Lung (tissue), 12 donors: Measurements from ENCODE around the gene OR51D1. TPM values are rescaled to one million over a fixed set of nuclear protein-coding genes. Genes with fewer than 3 reads are reported as not detected.

Experiments used
- ATAC-seq: fragments of 200-7000 bp; cut with Tn5 transposase; one replicate; pipeline ENCODE4 v1.9.1; 2020; ENCODE audit warnings: moderate number of reproducible peaks; ENCODE audit not compliant: insufficient read depth, low FRiP score
- DNase-seq, 3 donors: peaks; one replicate each; pipeline ENCODE4 v3.0.0-alpha.2; 2013 to 2017
- H3K27ac ChIP-seq, 2 donors: one replicate each; pipeline ENCODE4 v1.5.1; 2013; ENCODE audit warnings: mild to moderate bottlenecking in 2 of 2, moderate library complexity in 2 of 2, control low read depth in 1 of 2, inconsistent platforms in 1 of 2, low read depth in 1 of 2, low read length in 1 of 2
- H3K27me3 ChIP-seq, 3 donors: one replicate each; pipeline ENCODE4 v1.5.1; 2013; ENCODE audit warnings: low read length in 2 of 3; ENCODE audit not compliant: control insufficient read depth in 3 of 3, insufficient read depth in 3 of 3
- H3K36me3 ChIP-seq, 4 donors: one replicate each; pipeline ENCODE4 v1.5.1; 2013; ENCODE audit warnings: low read length in 4 of 4, mild to moderate bottlenecking in 1 of 4, moderate library complexity in 1 of 4; ENCODE audit not compliant: control insufficient read depth in 4 of 4, insufficient read depth in 4 of 4
- H3K4me1 ChIP-seq, 5 donors: one replicate each; pipeline ENCODE4 v1.5.1; 2013; ENCODE audit warnings: low read length in 5 of 5, mild to moderate bottlenecking in 2 of 5, moderate library complexity in 1 of 5; ENCODE audit not compliant: control insufficient read depth in 5 of 5, insufficient read depth in 5 of 5
- H3K4me3 ChIP-seq: one replicate; pipeline ENCODE4 v1.5.1; 2013; ENCODE audit warnings: mild to moderate bottlenecking, control low read depth, moderate library complexity
- H3K9ac ChIP-seq, 2 donors: one replicate each; pipeline ENCODE4 v1.5.1; 2013; ENCODE audit warnings: low read length in 2 of 2, control low read depth in 1 of 2; ENCODE audit not compliant: insufficient read depth in 1 of 2
- H3K9me3 ChIP-seq, 4 donors: one replicate each; pipeline ENCODE4 v1.5.1; 2013; ENCODE audit warnings: low read length in 3 of 4, mild to moderate bottlenecking in 1 of 4, moderate library complexity in 1 of 4; ENCODE audit not compliant: control insufficient read depth in 4 of 4, insufficient read depth in 3 of 4
- WGBS, 2 donors: extraction: QIAGEN DNeasy Blood & Tissue Kit; methylation state at CpG; one replicate each; pipeline ENCODE4 v1.1.7; 2013; 5-methylcytosine and 5-hydroxymethylcytosine counted together
- polyA plus RNA-seq, 2 donors: library from polyadenylated mRNA; stranded (reverse); fragments of 200-250 nt; gene quantifications; one replicate each; pipeline ENCODE4 v1.2.1, GENCODE V29; 2013
- total RNA-seq, 2 donors: library from RNA; depleted of rRNA in 1 of 2; stranded (reverse); fragments of >200 nt in 1 of 2; gene quantifications; one replicate each; pipeline ENCODE4 v1.2.1, GENCODE V29; 2014 to 2021
- TF ChIP-seq, protein P1 (sequence below): IDR thresholded peaks from 2 replicates; pipeline ENCODE4 v1.5.1; 2012; ENCODE audit warnings: mild to moderate bottlenecking; ENCODE audit errors: control extremely low read depth, extremely low read depth
- donor health status: control.
- donor health status: control.
- donor health status: Bipolar disorder and iron deficiency.
- donor health status: healthy.
- donor health status: DM: yes; HTN: yes; CAD: no.

OR51D1 gene
- total and polyA plus RNA-seq, 4 donors = not detected

- ATAC-seq (no peak), DNase-seq (no peak)
- H3K9ac ChIP-seq = no peak overlapping the region
- H3K27ac ChIP-seq = no peak overlapping the region
- no peaks in the 10 kb centered on the region for H3K36me3 ChIP-seq
- TF ChIP-seq, protein P1, sequence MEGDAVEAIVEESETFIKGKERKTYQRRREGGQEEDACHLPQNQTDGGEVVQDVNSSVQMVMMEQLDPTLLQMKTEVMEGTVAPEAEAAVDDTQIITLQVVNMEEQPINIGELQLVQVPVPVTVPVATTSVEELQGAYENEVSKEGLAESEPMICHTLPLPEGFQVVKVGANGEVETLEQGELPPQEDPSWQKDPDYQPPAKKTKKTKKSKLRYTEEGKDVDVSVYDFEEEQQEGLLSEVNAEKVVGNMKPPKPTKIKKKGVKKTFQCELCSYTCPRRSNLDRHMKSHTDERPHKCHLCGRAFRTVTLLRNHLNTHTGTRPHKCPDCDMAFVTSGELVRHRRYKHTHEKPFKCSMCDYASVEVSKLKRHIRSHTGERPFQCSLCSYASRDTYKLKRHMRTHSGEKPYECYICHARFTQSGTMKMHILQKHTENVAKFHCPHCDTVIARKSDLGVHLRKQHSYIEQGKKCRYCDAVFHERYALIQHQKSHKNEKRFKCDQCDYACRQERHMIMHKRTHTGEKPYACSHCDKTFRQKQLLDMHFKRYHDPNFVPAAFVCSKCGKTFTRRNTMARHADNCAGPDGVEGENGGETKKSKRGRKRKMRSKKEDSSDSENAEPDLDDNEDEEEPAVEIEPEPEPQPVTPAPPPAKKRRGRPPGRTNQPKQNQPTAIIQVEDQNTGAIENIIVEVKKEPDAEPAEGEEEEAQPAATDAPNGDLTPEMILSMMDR = no peak
- no peaks in the 10 kb centered on the region for H3K27me3 ChIP-seq
- no peaks in the 10 kb centered on the region for H3K9me3 ChIP-seq
- 91 to 92% methylated on average over 3 of the region's 3 CpGs for WGBS, 2 donors
- peaks cover 0 to 1% (median 0%) of the 10 kb centered on the region in 5 donors for H3K4me1 ChIP-seq
- no peak overlapping the region for H3K4me3 ChIP-seq
These were observed 26.9 kb downstream of the OR51D1 start for GRCh38 chr11:4664183-4664582.

DNA sequence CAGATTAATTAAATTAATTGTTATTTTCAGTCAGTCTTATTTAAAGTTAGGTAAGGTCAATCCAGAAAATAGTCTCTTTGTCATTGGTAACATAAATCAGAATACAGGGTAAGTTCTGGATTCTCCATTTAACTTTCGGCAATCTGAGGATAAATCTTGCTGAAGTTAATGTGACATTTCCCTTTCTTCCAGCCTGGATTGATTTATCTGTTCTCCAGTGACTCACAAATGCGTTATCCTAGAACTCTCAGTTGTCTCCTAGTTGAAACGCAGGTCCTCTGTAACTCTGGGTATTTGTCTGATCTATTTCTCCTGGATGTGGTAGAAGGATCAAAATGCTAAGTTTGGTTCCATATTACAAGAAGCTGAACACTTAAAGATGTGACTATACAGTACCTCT, 27.5 kb downstream of the OR51D1 start:
- ATAC-seq (peak; percentile 11), DNase-seq (no peak)
- TF ChIP-seq, protein P1 = no peak
- no peaks in the 10 kb centered on the region for H3K4me1 ChIP-seq
- H3K27ac ChIP-seq = no peak overlapping the region
- H3K36me3 ChIP-seq = no peaks in the 10 kb centered on the region
- H3K9me3 ChIP-seq = no peaks in the 10 kb centered on the region
- H3K4me3 ChIP-seq = no peak overlapping the region
- no peaks in the 10 kb centered on the region for H3K27me3 ChIP-seq
- H3K9ac ChIP-seq = no peak overlapping the region
- 70 to 84% methylated on average over 3 of the region's 3 CpGs for WGBS, 2 donors

DNA sequence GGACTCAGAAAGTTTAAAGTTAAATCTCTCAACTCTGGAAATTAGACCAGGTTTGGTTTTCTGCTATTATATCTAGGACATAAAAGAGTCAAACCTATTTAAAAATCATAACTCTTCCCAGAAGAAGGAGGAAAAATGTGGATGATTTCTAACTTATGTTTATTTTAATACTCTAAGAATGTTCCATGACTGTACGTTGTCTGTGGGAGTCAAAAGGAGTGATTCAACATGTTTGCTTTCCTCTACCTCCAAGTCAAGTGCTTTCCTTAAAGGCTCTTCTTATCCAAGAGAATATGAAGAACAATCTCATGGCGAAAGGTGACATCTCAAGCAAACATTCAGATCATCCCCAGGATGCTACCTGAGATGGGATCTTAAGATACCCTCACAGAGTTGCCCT, 28.1 kb downstream of the OR51D1 start:
- Histone ChIP-seq H3K4me3 (no peak overlapping the region), H3K9ac (no peak overlapping the region), H3K36me3 (no peaks in the 10 kb centered on the region), H3K27ac (no peak overlapping the region), H3K27me3 (no peaks in the 10 kb centered on the region), H3K9me3 (no peaks in the 10 kb centered on the region), H3K4me1 (no peaks in the 10 kb centered on the region)
- WGBS, 2 donors = 61 to 86% methylated on average over 2 of the region's 2 CpGs
- no peak for DNase-seq
- no peak for ATAC-seq
- TF ChIP-seq, protein P1 = no peak

- Histone ChIP-seq H3K27ac (no peak overlapping the region), H3K9ac (no peak overlapping the region), H3K27me3 (no peaks in the 10 kb centered on the region), H3K9me3 (no peaks in the 10 kb centered on the region), H3K4me1 (peaks cover 0 to 1% (median 0%) of the 10 kb centered on the region in 5 donors), H3K4me3 (no peak overlapping the region), H3K36me3 (no peaks in the 10 kb centered on the region)
- TF ChIP-seq, protein P1 = no peak
- DNase-seq (no peak), ATAC-seq (no peak)
- 76 to 90% methylated on average over 2 of the region's 2 CpGs for WGBS, 2 donors
These were observed 34.5 kb downstream of the OR51D1 start for GRCh38 chr11:4671741-4672140.
